ENCODE data around the gene BACH2. TPM values are rescaled to one million over a fixed set of nuclear protein-coding genes. Genes with fewer than 3 reads are reported as not detected.

The BACH2 gene
- polyA plus RNA-seq, 2 of the 4 experiments (the other 2 are of a cell fraction): 0.01 to 0.36 TPM

GRCh38 chr6:90256698-90257485, 39.8 kb downstream of the BACH2 start:
- H3K9me3 ChIP-seq: no peaks in the 10 kb centered on the region
- ATAC-seq (no peak), DNase-seq (ENCODE audit: low read depth in 1 of 2, low spot score in 1 of 2) (no peak), FAIRE-seq (no peak)
- CTCF ChIA-PET: no interaction called here
- no peak overlapping the region for H3K4me3 ChIP-seq
- TF ChIP-seq CTCF (IDR thresholded peaks at IDR 0.05): no peak
- TF ChIP-seq RNF2 (IDR thresholded peaks at IDR 0.05; ENCODE audit: borderline replicate concordance, low read depth): no peak
- TF ChIP-seq ELK1 (IDR thresholded peaks at IDR 0.05; ENCODE audit: low read depth, low read length): no peak
- no peak for TF ChIP-seq ZFP36 (IDR thresholded peaks at IDR 0.05; ENCODE audit: borderline replicate concordance, partially characterized antibody)
- no peak for TF ChIP-seq EHF (CRISPR knock-in tag; IDR thresholded peaks at IDR 0.05)
- TF ChIP-seq SREBF2 (IDR thresholded peaks at IDR 0.05): no peak
- no peak overlapping the region for H3K4me2 ChIP-seq
- H3K27ac ChIP-seq: no peak overlapping the region
- WGBS (ENCODE audit: missing lambda C conversion rate): 71% methylated on average over 4 of the region's 4 CpGs
- POLR2A ChIA-PET: no interaction called here
- no peaks in the 10 kb centered on the region for H3K4me1 ChIP-seq

GRCh38 chr6:90253631-90254030, 43.0 kb downstream of the BACH2 start:
- TF ChIP-seq EHMT2 (IDR thresholded peaks at IDR 0.05; ENCODE audit: low read depth) (no peak), MAFK (IDR thresholded peaks at IDR 0.05; ENCODE audit: partially characterized antibody) (no peak), POLR2AphosphoS2 (conservative IDR thresholded peaks at IDR 0.05; ENCODE audit: low read length) (no peak), JUN (IDR thresholded peaks at IDR 0.05) (no peak), RFX5 (IDR thresholded peaks at IDR 0.05) (no peak), PBX3 (IDR thresholded peaks at IDR 0.05) (no peak), RNF2 (IDR thresholded peaks at IDR 0.05; ENCODE audit: borderline replicate concordance, low read depth) (no peak), FOXS1 (CRISPR knock-in tag; IDR thresholded peaks at IDR 0.05) (no peak), CHD4 (IDR thresholded peaks at IDR 0.05; ENCODE audit: borderline replicate concordance) (no peak), MAZ (IDR thresholded peaks at IDR 0.05; ENCODE audit: borderline replicate concordance, low read depth, low read length) (no peak), PHF8 (IDR thresholded peaks at IDR 0.05; ENCODE audit: borderline replicate concordance, low read depth) (no peak)
- FAIRE-seq (no peak), DNase-seq (ENCODE audit: low read depth in 1 of 2, low spot score in 1 of 2) (no peak), ATAC-seq (no peak)
- 38% methylated on average over 2 of the region's 2 CpGs for WGBS (ENCODE audit: missing lambda C conversion rate)
- ChIA-PET CTCF (no interaction called here), POLR2A (no interaction called here)
- Histone ChIP-seq H3K4me1 (no peaks in the 10 kb centered on the region), H3K27ac (no peak overlapping the region), H3K4me3 (no peak overlapping the region), H3K9me3 (no peaks in the 10 kb centered on the region), H3K4me2 (no peak overlapping the region)

- CTCF ChIA-PET: no interaction called here
- no peak for FAIRE-seq
- no peak for ATAC-seq
- TF ChIP-seq JUN (IDR thresholded peaks at IDR 0.05): no peak
- TF ChIP-seq TFCP2L1 (CRISPR knock-in tag; IDR thresholded peaks at IDR 0.05): no peak
- TF ChIP-seq HOXB13 (CRISPR knock-in tag; IDR thresholded peaks at IDR 0.05; ENCODE audit: low read depth): no peak
- TF ChIP-seq CHD2 (IDR thresholded peaks at IDR 0.05; ENCODE audit: low read length, partially characterized antibody): no peak
- no peak for TF ChIP-seq ZSCAN20 (CRISPR knock-in tag; IDR thresholded peaks at IDR 0.05)
- no peak for TF ChIP-seq EHF (CRISPR knock-in tag; IDR thresholded peaks at IDR 0.05)
- TF ChIP-seq GATA3 (IDR thresholded peaks at IDR 0.05; ENCODE audit: borderline replicate concordance): no peak
- TF ChIP-seq CBX8 (IDR thresholded peaks at IDR 0.05): no peak
- no peak for TF ChIP-seq SMC3 (IDR thresholded peaks at IDR 0.05)
- no peak for TF ChIP-seq ATOH8 (CRISPR knock-in tag; IDR thresholded peaks at IDR 0.05; ENCODE audit: low read depth)
- TF ChIP-seq CTCF (IDR thresholded peaks at IDR 0.05): no peak
- TF ChIP-seq ZNF302 (CRISPR knock-in tag; IDR thresholded peaks at IDR 0.05): no peak
- no peak for TF ChIP-seq HOXB5 (CRISPR knock-in tag; IDR thresholded peaks at IDR 0.05)
Measured at GRCh38 chr6:90251295-90251992, 45.2 kb downstream of the BACH2 start.

More at GRCh38 chr6:90251295-90251992, 45.2 kb downstream of the BACH2 start:
- DNase-seq (ENCODE audit: low read depth in 1 of 2, low spot score in 1 of 2): no peak
- Histone ChIP-seq H3K27ac (no peak overlapping the region), H3K4me1 (no peaks in the 10 kb centered on the region), H3K9me3 (no peaks in the 10 kb centered on the region), H3K4me2 (no peak overlapping the region), H3K4me3 (no peak overlapping the region)
- POLR2A ChIA-PET: no interaction called here
- WGBS (ENCODE audit: missing lambda C conversion rate): 65% methylated on average over 4 of the region's 4 CpGs
